Psoas muscle (tissue), 8 donors: ENCODE measurements around the gene NDRG4. TPM values are rescaled to one million over a fixed set of nuclear protein-coding genes. Genes with fewer than 3 reads are reported as not detected.

Source experiments
- ATAC-seq, 4 donors: fragments of 200-7000 bp; cut with Tn5 transposase; one replicate each; pipeline ENCODE4 v1.9.1; 2020; ENCODE audit warnings: moderate library complexity in 3 of 4, mild to moderate bottlenecking in 2 of 4
- DNase-seq, 2 donors: peaks; one replicate each; pipeline ENCODE4 v3.0.0-alpha.2; 2020
- H3K27ac ChIP-seq: fragments of 200-600 bp; one replicate; pipeline ENCODE4 v1.8.0; 2022
- H3K27me3 ChIP-seq, 3 donors: fragments of 200-600 bp in 1 of 3; one replicate each; pipeline versions ENCODE4 v1.6.1 to v1.8.0; 2013 to 2022; ENCODE audit warnings: low read length in 2 of 3, mild to moderate bottlenecking in 2 of 3, moderate library complexity in 1 of 3; ENCODE audit not compliant: insufficient read depth in 3 of 3
- H3K36me3 ChIP-seq, 2 donors: fragments of 200-600 bp in 1 of 2; one replicate each; pipeline versions ENCODE4 v1.6.1 to v1.8.0; 2013 to 2022; ENCODE audit warnings: low read depth in 1 of 2, mild to moderate bottlenecking in 1 of 2, moderate library complexity in 1 of 2; ENCODE audit not compliant: insufficient read depth in 1 of 2
- H3K4me1 ChIP-seq: fragments of 200-600 bp; one replicate; pipeline ENCODE4 v1.8.0; 2022
- H3K4me3 ChIP-seq: fragments of 200-600 bp; one replicate; pipeline ENCODE4 v1.8.0; 2022; ENCODE audit warnings: mild to moderate bottlenecking
- H3K9me3 ChIP-seq: fragments of 200-600 bp; one replicate; pipeline ENCODE4 v1.8.0; 2022
- CTCF ChIP-seq: fragments of 200-600 bp; IDR thresholded peaks from one replicate; pipeline ENCODE4 v1.8.0; 2022; ENCODE audit warnings: antibody characterized with exemption
- WGBS, 3 donors: extraction: QIAGEN DNeasy Blood & Tissue Kit; methylation state at CpG; one replicate each; pipeline versions ENCODE4 v1.1.6 to v1.1.7; 2013; 5-methylcytosine and 5-hydroxymethylcytosine counted together
- intact Hi-C, 2 donors: fragments of 100-400 bp; cut with DNase I; formaldehyde crosslinking; loops; one replicate each; pipeline versions ENCODE4 v1.11.0 to v1.14.2; 2022
- polyA plus RNA-seq, 3 donors: library from polyadenylated mRNA; stranded (reverse); fragments of 200-250 nt; gene quantifications; one replicate each; pipeline ENCODE4 v1.2.3, GENCODE V29; 2013
- total RNA-seq, 4 donors: library from RNA; stranded (reverse); fragmentation: NEBNext Ultra II Directional in 2 of 4; extraction: Animal tissue kit (Norgen Biotek cat#: 25700) in 2 of 4; gene quantifications; one replicate each; pipeline versions ENCODE4 v1.2.1 to v1.2.4, GENCODE V29; 2021 to 2023
- donor health status: healthy with polysubstance abuse.
- donor health status: DM: no; HTN: no; CAD: no; lungs with moderate emphysema.
- donor health status: Bipolar disorder and iron deficiency.
- donor health status: healthy.
- donor health status: DM: yes; HTN: yes; CAD: no.
- donor health status: DM: no; HTN: no; CAD: no.
- donor health status: DM: no; HTN: no; CAD: no.
- donor health status: DM: yes; HTN: yes; CAD: no.

NDRG4 gene
- total and polyA plus RNA-seq, 7 donors = 1.7 to 12.3 (median 2.5) TPM

GRCh38 chr16:58518980-58519368 is 19.0 kb downstream of the NDRG4 start:
- intact Hi-C loops = loop anchor here (5.0 to 10.0 kb wide), 2 partner anchors 108 to 216 kb away; partner anchors contain the start of genes CNOT1 (in 1 of the 2) and GOT2 (in 1 of the 2)
- H3K27me3 ChIP-seq = no peaks in the 10 kb centered on the region
- no peak overlapping the region for H3K4me3 ChIP-seq
- H3K36me3 ChIP-seq = peaks cover 20 to 76% of the 10 kb centered on the region in 2 donors
- H3K27ac ChIP-seq = no peak overlapping the region
- 70 to 88% (median 80%) methylated on average over 1 of the region's 1 CpG for WGBS, 3 donors
- peaks cover 7% of the 10 kb centered on the region for H3K4me1 ChIP-seq
- TF ChIP-seq CTCF = no peak
- ATAC-seq (no peak), DNase-seq (no peak)
- no peaks in the 10 kb centered on the region for H3K9me3 ChIP-seq

DNA sequence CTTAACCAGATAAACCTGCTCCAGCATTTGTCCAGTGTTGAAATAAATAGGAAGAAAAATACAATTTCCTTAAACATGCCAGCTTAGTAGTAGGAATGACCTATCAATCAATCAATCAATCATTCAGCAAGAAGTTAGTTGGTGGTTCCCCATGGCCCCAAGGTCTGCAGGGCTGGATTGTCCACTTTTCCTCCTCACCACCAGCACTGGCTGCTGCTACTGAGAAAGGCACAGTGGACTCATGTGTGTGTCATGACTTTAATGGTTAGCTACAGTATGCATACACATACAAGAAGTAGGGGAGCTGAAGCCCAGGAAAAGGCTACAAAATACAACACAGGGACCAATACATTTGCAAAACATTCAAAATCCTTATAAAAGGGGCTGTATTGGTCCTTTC is 19.8 kb downstream of the NDRG4 start:
- DNase-seq (no peak), ATAC-seq (no peak)
- Histone ChIP-seq H3K27me3 (no peaks in the 10 kb centered on the region), H3K36me3 (peaks cover 22 to 83% of the 10 kb centered on the region in 2 donors), H3K27ac (no peak overlapping the region), H3K4me3 (no peak overlapping the region), H3K9me3 (no peaks in the 10 kb centered on the region), H3K4me1 (peaks cover 7% of the 10 kb centered on the region)
- intact Hi-C loops = loop anchor here (5.0 to 10.0 kb wide), 2 partner anchors 108 to 215 kb away; partner anchors contain the start of genes CNOT1 (in 1 of the 2) and GOT2 (in 1 of the 2)
- no peak for TF ChIP-seq CTCF

GRCh38 chr16:58530179-58530578 is 30.2 kb downstream of the NDRG4 start:
- H3K4me1 ChIP-seq = peaks cover 5% of the 10 kb centered on the region
- WGBS, 3 donors = 91 to 95% (median 92%) methylated on average over 5 of the region's 5 CpGs
- ATAC-seq (no peak), DNase-seq (no peak)
- H3K27ac ChIP-seq = no peak overlapping the region
- intact Hi-C loops = loop anchor here in 1 of 2 donors (5.0 to 10.0 kb wide), 2 partner anchors 52 to 185 kb away; no protein-coding TSS in a partner anchor
- H3K4me3 ChIP-seq = no peak overlapping the region
- no peaks in the 10 kb centered on the region for H3K9me3 ChIP-seq
- no peak for TF ChIP-seq CTCF
- peaks cover 21 to 100% of the 10 kb centered on the region in 2 donors for H3K36me3 ChIP-seq
- H3K27me3 ChIP-seq = no peaks in the 10 kb centered on the region

GRCh38 chr16:58532414-58532813 is 32.5 kb downstream of the NDRG4 start:
- Histone ChIP-seq H3K4me1 (peaks cover 5% of the 10 kb centered on the region), H3K27me3 (no peaks in the 10 kb centered on the region), H3K36me3 (peaks cover 22 to 100% of the 10 kb centered on the region in 2 donors), H3K27ac (no peak overlapping the region), H3K4me3 (no peak overlapping the region), H3K9me3 (no peaks in the 10 kb centered on the region)
- intact Hi-C loops = loop anchor here in 1 of 2 donors (5.0 to 10.0 kb wide), 2 partner anchors 50 to 182 kb away; no protein-coding TSS in a partner anchor
- WGBS, 3 donors = 88 to 96% (median 95%) methylated on average over 3 of the region's 3 CpGs
- ATAC-seq = no peak
- no peak for DNase-seq
- no peak for TF ChIP-seq CTCF
